ENCODE measurements around the gene NFX1.

- TF ChIP-seq CTCF (IDR thresholded peaks at IDR 0.05) (no peak), POLR2A (IDR thresholded peaks at IDR 0.05) (no peak)
Measured at GRCh38 chr9:33375841-33376321, 85.6 kb downstream of the NFX1 start.

Measured in testis (tissue), 2 donors.